ENCODE measurements around the gene CDC42EP2. TPM values are rescaled to one million over a fixed set of nuclear protein-coding genes. Genes with fewer than 3 reads are reported as not detected.

The CDC42EP2 gene
- total RNA-seq, 3 donors from 2014 or later (not counting 1 experiment from before 2014, with no cell fraction given) = 1.4 to 1.5 (median 1.5) TPM

DNA sequence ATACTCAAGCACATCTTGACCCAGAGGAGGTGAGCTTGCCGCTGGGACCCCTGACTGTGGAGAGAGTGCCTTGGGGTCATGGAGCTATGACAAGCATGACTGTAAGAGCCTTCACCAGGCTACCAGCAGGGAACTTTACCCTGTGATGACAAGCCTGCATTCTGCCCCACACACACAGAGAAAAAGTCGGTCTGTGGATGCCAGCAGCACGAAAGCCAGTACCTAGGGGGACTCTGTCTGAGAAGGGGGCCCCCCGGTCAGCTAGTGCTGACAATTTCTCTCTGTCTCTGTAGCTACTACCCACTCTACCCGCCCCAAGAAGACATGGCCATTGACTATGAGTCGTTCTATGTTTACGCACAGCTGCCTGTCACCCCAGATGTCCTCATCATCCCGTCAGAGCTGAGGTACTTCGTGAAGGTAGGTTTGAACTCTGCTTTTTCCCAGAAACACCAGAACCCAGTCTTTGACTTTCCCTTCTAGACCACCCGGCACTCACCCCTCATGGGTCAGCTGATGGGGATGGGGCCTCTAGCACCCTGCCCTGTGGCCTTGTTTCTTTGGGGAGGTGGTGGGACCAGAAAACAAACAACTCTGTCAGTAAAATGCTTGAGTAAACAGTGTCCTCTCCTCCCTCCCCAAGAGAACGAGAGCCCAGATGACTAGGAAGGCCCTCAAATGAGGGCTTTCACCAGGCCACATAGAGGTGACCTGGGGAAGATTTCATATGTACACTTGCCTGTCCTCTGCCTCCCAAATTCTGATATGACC, 18.9 kb upstream of the CDC42EP2 start:
- no peak overlapping the region for H3K27ac ChIP-seq (ENCODE audit: low read length)
- H3K27me3 Mint-ChIP-seq (ENCODE audit: low read depth in 2 of 2) = no peaks in the 10 kb centered on the region
- intact Hi-C loops (cut with micrococcal nuclease) = no loop called here
- no peak for DNase-seq
- H3K27me3 ChIP-seq (ENCODE audit: control insufficient read depth, insufficient read depth, low read length) = no peaks in the 10 kb centered on the region
- H3K4me1 Mint-ChIP-seq = no peaks in the 10 kb centered on the region
- WGBS (ENCODE audit: insufficient coverage) = 98% methylated on average over 10 of the region's 11 CpGs
- no peak overlapping the region for H3K4me3 ChIP-seq (ENCODE audit: low read length)
- ATAC-seq = no peak
- H3K36me3 ChIP-seq (ENCODE audit: control insufficient read depth, insufficient read depth, low read length) = peaks cover 44% of the 10 kb centered on the region
- peaks cover 6% of the 10 kb centered on the region for H3K4me1 ChIP-seq (ENCODE audit: control insufficient read depth, insufficient read depth, low read length)
- no peaks in the 10 kb centered on the region for H3K9me3 Mint-ChIP-seq
- no peaks in the 10 kb centered on the region for H3K9me3 ChIP-seq (ENCODE audit: control insufficient read depth, insufficient read depth, low read length)
- no peak overlapping the region for H3K4me3 Mint-ChIP-seq
- H3K36me3 Mint-ChIP-seq = peaks cover 7% of the 10 kb centered on the region
- TF ChIP-seq, protein P1, sequence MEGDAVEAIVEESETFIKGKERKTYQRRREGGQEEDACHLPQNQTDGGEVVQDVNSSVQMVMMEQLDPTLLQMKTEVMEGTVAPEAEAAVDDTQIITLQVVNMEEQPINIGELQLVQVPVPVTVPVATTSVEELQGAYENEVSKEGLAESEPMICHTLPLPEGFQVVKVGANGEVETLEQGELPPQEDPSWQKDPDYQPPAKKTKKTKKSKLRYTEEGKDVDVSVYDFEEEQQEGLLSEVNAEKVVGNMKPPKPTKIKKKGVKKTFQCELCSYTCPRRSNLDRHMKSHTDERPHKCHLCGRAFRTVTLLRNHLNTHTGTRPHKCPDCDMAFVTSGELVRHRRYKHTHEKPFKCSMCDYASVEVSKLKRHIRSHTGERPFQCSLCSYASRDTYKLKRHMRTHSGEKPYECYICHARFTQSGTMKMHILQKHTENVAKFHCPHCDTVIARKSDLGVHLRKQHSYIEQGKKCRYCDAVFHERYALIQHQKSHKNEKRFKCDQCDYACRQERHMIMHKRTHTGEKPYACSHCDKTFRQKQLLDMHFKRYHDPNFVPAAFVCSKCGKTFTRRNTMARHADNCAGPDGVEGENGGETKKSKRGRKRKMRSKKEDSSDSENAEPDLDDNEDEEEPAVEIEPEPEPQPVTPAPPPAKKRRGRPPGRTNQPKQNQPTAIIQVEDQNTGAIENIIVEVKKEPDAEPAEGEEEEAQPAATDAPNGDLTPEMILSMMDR (IDR thresholded peaks at IDR 0.05) = no peak
- no peak overlapping the region for H3K27ac Mint-ChIP-seq

DNA sequence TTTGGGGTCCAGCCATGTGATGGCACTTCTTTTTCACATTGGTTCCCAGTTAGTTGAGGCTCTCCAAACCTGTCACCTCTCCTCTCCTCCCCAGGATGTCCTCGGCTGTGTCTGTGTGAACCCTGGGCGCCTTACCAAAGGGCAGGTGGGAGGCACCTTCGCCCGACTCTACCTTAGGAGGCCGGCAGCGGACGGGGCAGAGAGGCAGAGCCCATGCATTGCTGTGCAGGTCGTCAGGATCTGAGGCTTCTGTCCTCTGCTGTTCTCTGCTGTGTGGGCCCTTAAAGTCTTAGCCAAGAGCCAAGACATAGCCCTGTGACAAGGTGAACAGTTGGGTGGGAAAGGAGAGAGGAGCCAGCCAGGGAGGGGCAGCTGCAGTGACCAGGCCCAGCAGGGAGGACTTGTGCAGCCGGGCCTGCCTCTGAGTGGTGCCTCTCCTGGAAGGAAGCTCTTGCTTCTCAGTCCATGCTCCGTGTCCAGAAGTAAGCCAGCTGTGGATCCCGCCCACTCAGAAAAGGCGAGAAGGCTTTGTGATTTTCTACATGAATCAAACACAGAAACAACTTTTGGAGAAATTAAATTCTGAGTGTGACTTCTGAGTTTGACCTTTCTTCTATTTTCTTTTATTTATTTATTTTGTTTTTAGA, 17.5 kb upstream of the CDC42EP2 start:
- no peaks in the 10 kb centered on the region for H3K9me3 Mint-ChIP-seq
- 95% methylated on average over 12 of the region's 12 CpGs for WGBS (ENCODE audit: insufficient coverage)
- DNase-seq = no peak
- H3K27ac Mint-ChIP-seq = no peak overlapping the region
- H3K4me3 Mint-ChIP-seq = no peak overlapping the region
- no peaks in the 10 kb centered on the region for H3K9me3 ChIP-seq (ENCODE audit: control insufficient read depth, insufficient read depth, low read length)
- ATAC-seq = no peak
- intact Hi-C loops (cut with micrococcal nuclease) = no loop called here
- TF ChIP-seq, protein P1 (IDR thresholded peaks at IDR 0.05) = no peak
- no peak overlapping the region for H3K27ac ChIP-seq (ENCODE audit: low read length)
- H3K27me3 ChIP-seq (ENCODE audit: control insufficient read depth, insufficient read depth, low read length) = no peaks in the 10 kb centered on the region
- H3K36me3 Mint-ChIP-seq = peaks cover 7% of the 10 kb centered on the region
- no peaks in the 10 kb centered on the region for H3K27me3 Mint-ChIP-seq (ENCODE audit: low read depth in 2 of 2)
- no peaks in the 10 kb centered on the region for H3K4me1 Mint-ChIP-seq
- H3K4me3 ChIP-seq (ENCODE audit: low read length) = no peak overlapping the region
- H3K4me1 ChIP-seq (ENCODE audit: control insufficient read depth, insufficient read depth, low read length) = no peaks in the 10 kb centered on the region
- H3K36me3 ChIP-seq (ENCODE audit: control insufficient read depth, insufficient read depth, low read length) = peaks cover 42% of the 10 kb centered on the region

DNA sequence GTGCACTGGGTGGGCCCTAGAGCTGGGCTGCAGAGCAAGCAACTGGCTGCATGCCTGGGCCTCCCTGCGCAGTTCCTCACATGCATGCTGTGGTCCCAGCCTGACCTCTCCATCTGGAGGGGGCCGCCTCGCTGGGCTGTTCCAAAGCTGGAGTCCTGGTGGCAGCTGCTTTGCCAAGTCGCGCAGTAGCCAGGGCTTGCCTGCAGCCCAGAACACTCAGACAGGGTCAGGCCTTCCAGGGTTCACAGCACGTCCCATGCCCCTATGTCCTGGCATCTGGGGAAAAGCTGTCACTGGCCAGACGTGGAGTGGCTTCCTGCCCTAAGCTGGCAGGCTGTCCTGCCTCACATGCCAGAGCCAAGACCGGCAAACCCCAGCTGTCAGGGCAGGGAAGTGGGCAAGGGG, 16.5 kb upstream of the CDC42EP2 start:
- ATAC-seq (no peak), DNase-seq (no peak)
- H3K27me3 ChIP-seq (ENCODE audit: control insufficient read depth, insufficient read depth, low read length) = no peaks in the 10 kb centered on the region
- Mint-ChIP-seq H3K4me1 (no peaks in the 10 kb centered on the region), H3K36me3 (peaks cover 7% of the 10 kb centered on the region), H3K27ac (no peak overlapping the region), H3K4me3 (no peak overlapping the region), H3K27me3 (ENCODE audit: low read depth in 2 of 2) (no peaks in the 10 kb centered on the region), H3K9me3 (no peaks in the 10 kb centered on the region)
- H3K36me3 ChIP-seq (ENCODE audit: control insufficient read depth, insufficient read depth, low read length) = peaks cover 39% of the 10 kb centered on the region
- WGBS (ENCODE audit: insufficient coverage) = 95% methylated on average over 8 of the region's 8 CpGs
- no peak overlapping the region for H3K27ac ChIP-seq (ENCODE audit: low read length)
- TF ChIP-seq, protein P1 (IDR thresholded peaks at IDR 0.05) = no peak
- intact Hi-C loops (cut with micrococcal nuclease) = no loop called here
- no peaks in the 10 kb centered on the region for H3K9me3 ChIP-seq (ENCODE audit: control insufficient read depth, insufficient read depth, low read length)
- no peaks in the 10 kb centered on the region for H3K4me1 ChIP-seq (ENCODE audit: control insufficient read depth, insufficient read depth, low read length)
- H3K4me3 ChIP-seq (ENCODE audit: low read length) = no peak overlapping the region

All from natural killer cell (primary cell).